Stomach (tissue), 9 donors: ENCODE results near the gene ARHGAP40. TPM values are rescaled to one million over a fixed set of nuclear protein-coding genes. Genes with fewer than 3 reads are reported as not detected.

ENCODE experiments used
- DNase-seq, 2 donors: peaks; one replicate each; pipeline versions ENCODE4 v3.0.0 to v3.0.0-alpha.2; 2013 to 2019
- H3K27ac ChIP-seq, 5 donors: fragments of 200-600 bp in 4 of 5; sonication (generic) in 4 of 5; one replicate each; pipeline ENCODE4 v1.5.1; 2013 to 2019; ENCODE audit warnings: mild to moderate bottlenecking in 1 of 5, moderate library complexity in 1 of 5
- H3K27me3 ChIP-seq, 3 donors: fragments of 200-600 bp; sonication (generic); one replicate each; pipeline ENCODE4 v1.5.1; 2017 to 2019; ENCODE audit warnings: mixed run types in 1 of 3
- H3K36me3 ChIP-seq, 4 donors: fragments of 200-600 bp; sonication (generic); 1 replicate in 3 of 4; 2 replicates in 1 of 4; pipeline ENCODE4 v1.5.1; 2016 to 2019
- H3K4me1 ChIP-seq, 4 donors: fragments of 200-600 bp; sonication (generic); one replicate each; pipeline ENCODE4 v1.5.1; 2016 to 2019
- H3K4me3 ChIP-seq, 4 donors: fragments of 200-600 bp; sonication (generic) in 3 of 4; one replicate each; pipeline ENCODE4 v1.5.1; 2016 to 2019; ENCODE audit warnings: mild to moderate bottlenecking in 1 of 4
- H3K9me3 ChIP-seq, 4 donors: fragments of 200-600 bp; sonication (generic); one replicate each; pipeline ENCODE4 v1.5.1; 2016 to 2019
- CTCF ChIP-seq, 7 experiments: fragments of 450-650 bp in 4 of 7; fragments of 200-600 bp in 3 of 7; sonication (generic) in 3 of 7; IDR thresholded peaks; one replicate each; pipeline ENCODE4 v1.5.1; 2016 to 2019; ENCODE audit warnings: antibody characterized with exemption in 7 of 7, control low read depth in 2 of 7, mild to moderate bottlenecking in 1 of 7
- EP300 ChIP-seq: sonication (generic); formaldehyde crosslinking; IDR thresholded peaks from one replicate; pipeline ENCODE4 v1.6.1; 2017; ENCODE audit warnings: antibody characterized with exemption
- POLR2A ChIP-seq, 4 donors: fragments of 450-650 bp; IDR thresholded peaks; one replicate each; pipeline ENCODE4 v1.6.1; 2016; ENCODE audit warnings: antibody characterized with exemption in 4 of 4, control low read depth in 2 of 4, mild to moderate bottlenecking in 1 of 4, moderate library complexity in 1 of 4
- POLR2AphosphoS5 ChIP-seq, 3 donors: sonication (generic); formaldehyde crosslinking; IDR thresholded peaks; one replicate each; pipeline ENCODE4 v1.6.1; 2016; ENCODE audit warnings: antibody characterized with exemption in 3 of 3
- whole genome bisulfite sequencing, 5 donors: extraction: QIAGEN DNeasy Blood & Tissue Kit in 3 of 5; methylation state at CpG; one replicate each; pipeline versions ENCODE4 v1.1.5 to v1.1.7; 2013 to 2018; 5-methylcytosine and 5-hydroxymethylcytosine counted together
- intact Hi-C: fragments of 100-400 bp; cut with DNase I; formaldehyde crosslinking; loops from one replicate; pipeline ENCODE4 v1.15.1; 2023; ENCODE audit warnings: low total_unique reads
- polyA plus RNA-seq, 3 donors: library from polyadenylated mRNA; stranded (reverse); fragments of 200-250 nt; gene quantifications; one replicate each; pipeline ENCODE4 v1.2.3, GENCODE V29; 2013
- total RNA-seq, 5 donors: library from RNA; depleted of rRNA; stranded (reverse); fragments of >200 nt; gene quantifications; one replicate each; pipeline versions ENCODE4 v1.1.0 to v1.2.3, GENCODE V29; 2014 to 2016
- donor health status: healthy with polysubstance abuse.
- donor health status: Bipolar disorder and iron deficiency.
- donor health status: healthy.

Gene ARHGAP40
- total and polyA plus RNA-seq, 8 donors = 0.31 to 15.7 (median 1.1) TPM; not detected in 3

- no peak overlapping the region for H3K27ac ChIP-seq
- intact Hi-C loops = no loop called here
- DNase-seq = no peak
Observed at GRCh38 chr20:38630727-38631126, 29.1 kb downstream of the ARHGAP40 start.

GRCh38 chr20:38631155-38632022 lies 29.8 kb downstream of the ARHGAP40 start:
- Histone ChIP-seq H3K4me3 (no peak overlapping the region), H3K4me1 (peaks cover 0 to 6% (median 2%) of the 10 kb centered on the region in 4 donors), H3K9me3 (peaks cover 0 to under 1% (median 0%) of the 10 kb centered on the region in 4 donors), H3K36me3 (no peaks in the 10 kb centered on the region), H3K27ac (no peak overlapping the region), H3K27me3 (peaks cover 0 to 17% (median 3%) of the 10 kb centered on the region in 3 donors)
- intact Hi-C loops = no loop called here
- DNase-seq = no peak
- TF ChIP-seq POLR2AphosphoS5 (IDR thresholded peaks at IDR 0.05) = no peak
- no peak for TF ChIP-seq CTCF (IDR thresholded peaks at IDR 0.05)
- TF ChIP-seq POLR2A (IDR thresholded peaks at IDR 0.05) = no peak
- no peak for TF ChIP-seq EP300
- WGBS, 5 donors = 55 to 70% (median 60%) methylated on average over 5 of the region's 5 CpGs

More at GRCh38 chr20:38630727-38631126, 29.1 kb downstream of the ARHGAP40 start:
- Histone ChIP-seq H3K36me3 (no peaks in the 10 kb centered on the region), H3K27me3 (peaks cover 0 to 17% (median 3%) of the 10 kb centered on the region in 3 donors), H3K9me3 (no peaks in the 10 kb centered on the region), H3K4me1 (peaks cover 0 to 6% (median 2%) of the 10 kb centered on the region in 4 donors), H3K4me3 (no peak overlapping the region)
- TF ChIP-seq POLR2AphosphoS5 (IDR thresholded peaks at IDR 0.05) (no peak), CTCF (IDR thresholded peaks at IDR 0.05) (no peak), EP300 (no peak), POLR2A (IDR thresholded peaks at IDR 0.05) (no peak)
- 72 to 84% (median 80%) methylated on average over 6 of the region's 6 CpGs for WGBS, 5 donors

GRCh38 chr20:38633577-38634093 lies 32.0 kb downstream of the ARHGAP40 start:
- 36 to 44% (median 42%) methylated on average over 12 to 13 of the region's 13 CpGs for WGBS, 5 donors
- intact Hi-C loops = no loop called here
- H3K4me3 ChIP-seq = no peak overlapping the region
- H3K27me3 ChIP-seq = peaks cover 0 to 17% (median 3%) of the 10 kb centered on the region in 3 donors
- H3K27ac ChIP-seq = no peak overlapping the region
- TF ChIP-seq POLR2AphosphoS5 (IDR thresholded peaks at IDR 0.05) (no peak), POLR2A (IDR thresholded peaks at IDR 0.05) (no peak), EP300 (no peak), CTCF (IDR thresholded peaks at IDR 0.05) (peak in 5 of 7 experiments; percentile 31 to 85 (median 81))
- peak; percentile 53 to 73 for DNase-seq
- H3K4me1 ChIP-seq = peaks cover 0 to 6% (median 2%) of the 10 kb centered on the region in 4 donors
- H3K36me3 ChIP-seq = no peaks in the 10 kb centered on the region
- peaks cover 0 to 3% (median 0%) of the 10 kb centered on the region in 4 donors for H3K9me3 ChIP-seq

GRCh38 chr20:38635721-38636288 lies 34.2 kb downstream of the ARHGAP40 start:
- intact Hi-C loops = no loop called here
- 56 to 73% (median 62%) methylated on average over 2 to 3 of the region's 3 CpGs for WGBS, 5 donors
- peaks cover 0 to 22% (median 3%) of the 10 kb centered on the region in 3 donors for H3K27me3 ChIP-seq
- no peak for DNase-seq
- no peaks in the 10 kb centered on the region for H3K36me3 ChIP-seq
- peaks cover 0 to 6% (median 2%) of the 10 kb centered on the region in 4 donors for H3K4me1 ChIP-seq
- TF ChIP-seq EP300 (no peak), POLR2AphosphoS5 (IDR thresholded peaks at IDR 0.05) (no peak), CTCF (IDR thresholded peaks at IDR 0.05) (no peak), POLR2A (IDR thresholded peaks at IDR 0.05) (no peak)
- no peak overlapping the region for H3K4me3 ChIP-seq
- H3K9me3 ChIP-seq = peaks cover 0 to 3% (median 0%) of the 10 kb centered on the region in 4 donors
- H3K27ac ChIP-seq = no peak overlapping the region
